Measurements from ENCODE around the gene PDE1C.

Gene PDE1C

GRCh38 chr7:31825576-31825975 is 244.6 kb downstream of the PDE1C start:
- DNase-seq: no peak

GRCh38 chr7:31819031-31819430 is 251.2 kb downstream of the PDE1C start:
- DNase-seq: no peak

- DNase-seq: no peak
Measured at GRCh38 chr7:31816810-31817209, 253.4 kb downstream of the PDE1C start.

- DNase-seq: no peak
Measured at GRCh38 chr7:31815796-31816195, 254.4 kb downstream of the PDE1C start.

- DNase-seq: no peak
Measured at GRCh38 chr7:31814187-31814586, 256.0 kb downstream of the PDE1C start.

GRCh38 chr7:31811650-31812461 is 258.4 kb downstream of the PDE1C start:
- DNase-seq: no peak

- DNase-seq: no peak
Measured at GRCh38 chr7:31805209-31805818, 264.9 kb downstream of the PDE1C start.

- DNase-seq: no peak
Measured at GRCh38 chr7:31796375-31796774, 273.8 kb downstream of the PDE1C start.

- DNase-seq: no peak
Measured at GRCh38 chr7:31794851-31795344, 275.3 kb downstream of the PDE1C start.

- DNase-seq: no peak
Measured at GRCh38 chr7:31791881-31792280, 278.3 kb downstream of the PDE1C start.

GRCh38 chr7:31788883-31789680 is 281.1 kb downstream of the PDE1C start:
- no peak for DNase-seq

- DNase-seq: no peak
Measured at GRCh38 chr7:31788445-31788844, 281.8 kb downstream of the PDE1C start.

GRCh38 chr7:31786326-31786725 is 283.9 kb downstream of the PDE1C start:
- no peak for DNase-seq

GRCh38 chr7:31785101-31785500 is 285.1 kb downstream of the PDE1C start:
- DNase-seq: no peak

GRCh38 chr7:31783221-31783620 is 287.0 kb downstream of the PDE1C start:
- DNase-seq: no peak

GRCh38 chr7:31782411-31782991 is 287.7 kb downstream of the PDE1C start:
- DNase-seq: peak; percentile 59

GRCh38 chr7:31778296-31778695 is 291.9 kb downstream of the PDE1C start:
- no peak for DNase-seq

GRCh38 chr7:31776616-31777015 is 293.6 kb downstream of the PDE1C start:
- no peak for DNase-seq

- no peak for DNase-seq
Measured at GRCh38 chr7:31775556-31775955, 294.7 kb downstream of the PDE1C start.

GRCh38 chr7:31772211-31772610 is 298.0 kb downstream of the PDE1C start:
- DNase-seq: no peak

GRCh38 chr7:31767686-31768358 is 302.4 kb downstream of the PDE1C start:
- no peak for DNase-seq

- DNase-seq: no peak
Measured at GRCh38 chr7:31764462-31764861, 305.7 kb downstream of the PDE1C start.

- no peak for DNase-seq
Measured at GRCh38 chr7:31763548-31763947, 306.7 kb downstream of the PDE1C start.
